Measurements from ENCODE around the gene MARCHF4.

GRCh38 chr2:216343221-216343980 is 28.9 kb downstream of the MARCHF4 start:
- TF ChIP-seq, protein P1, sequence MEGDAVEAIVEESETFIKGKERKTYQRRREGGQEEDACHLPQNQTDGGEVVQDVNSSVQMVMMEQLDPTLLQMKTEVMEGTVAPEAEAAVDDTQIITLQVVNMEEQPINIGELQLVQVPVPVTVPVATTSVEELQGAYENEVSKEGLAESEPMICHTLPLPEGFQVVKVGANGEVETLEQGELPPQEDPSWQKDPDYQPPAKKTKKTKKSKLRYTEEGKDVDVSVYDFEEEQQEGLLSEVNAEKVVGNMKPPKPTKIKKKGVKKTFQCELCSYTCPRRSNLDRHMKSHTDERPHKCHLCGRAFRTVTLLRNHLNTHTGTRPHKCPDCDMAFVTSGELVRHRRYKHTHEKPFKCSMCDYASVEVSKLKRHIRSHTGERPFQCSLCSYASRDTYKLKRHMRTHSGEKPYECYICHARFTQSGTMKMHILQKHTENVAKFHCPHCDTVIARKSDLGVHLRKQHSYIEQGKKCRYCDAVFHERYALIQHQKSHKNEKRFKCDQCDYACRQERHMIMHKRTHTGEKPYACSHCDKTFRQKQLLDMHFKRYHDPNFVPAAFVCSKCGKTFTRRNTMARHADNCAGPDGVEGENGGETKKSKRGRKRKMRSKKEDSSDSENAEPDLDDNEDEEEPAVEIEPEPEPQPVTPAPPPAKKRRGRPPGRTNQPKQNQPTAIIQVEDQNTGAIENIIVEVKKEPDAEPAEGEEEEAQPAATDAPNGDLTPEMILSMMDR (IDR thresholded peaks at IDR 0.05) = no peak
- no peak for TF ChIP-seq POLR2A (IDR thresholded peaks at IDR 0.05)

All from uterus (tissue), 2 donors.